ENCODE data around the gene COL18A1.

Gene COL18A1

GRCh38 chr21:45475797-45476570 lies 71.0 kb downstream of the COL18A1 start:
- no peak for TF ChIP-seq CTCF (IDR thresholded peaks at IDR 0.05; ENCODE audit: control extremely low read depth, extremely low read depth, low read depth, missing control alignments)
- ChIA-PET POLR2A (no interaction called here), CTCF (interaction anchor here (0.9 kb wide), 1 partner anchor 345 kb away, joined by 4 read pairs; no protein-coding TSS in a partner anchor)
- DNase-seq (ENCODE audit: extremely low spot score), result no peak

- ChIA-PET POLR2A (no interaction called here), CTCF (interaction anchor here (2.6 kb wide), 1 partner anchor 344 kb away, joined by 16 read pairs; no protein-coding TSS in a partner anchor)
- DNase-seq (ENCODE audit: extremely low spot score), result no peak
- no peak for TF ChIP-seq CTCF (IDR thresholded peaks at IDR 0.05; ENCODE audit: control extremely low read depth, extremely low read depth, low read depth, missing control alignments)
Observed at GRCh38 chr21:45476582-45476981, 71.6 kb downstream of the COL18A1 start.

GRCh38 chr21:45477176-45478114 lies 72.5 kb downstream of the COL18A1 start:
- POLR2A ChIA-PET, result no interaction called here
- DNase-seq (ENCODE audit: extremely low spot score), result no peak
- no peak for TF ChIP-seq CTCF (IDR thresholded peaks at IDR 0.05; ENCODE audit: control extremely low read depth, extremely low read depth, low read depth, missing control alignments)
- CTCF ChIA-PET, result interaction anchor here (1.2 to 2.6 kb wide), 6 partner anchors 9 to 343 kb away, joined by 3 to 16 read pairs (median 6); no protein-coding TSS in a partner anchor

- ChIA-PET CTCF (interaction anchor here (0.9 to 2.6 kb wide), 7 partner anchors 9 to 343 kb away, joined by 3 to 16 read pairs (median 5); no protein-coding TSS in a partner anchor), POLR2A (no interaction called here)
- DNase-seq (ENCODE audit: extremely low spot score), result peak; percentile 86
- peak; percentile 84 for TF ChIP-seq CTCF (IDR thresholded peaks at IDR 0.05; ENCODE audit: control extremely low read depth, extremely low read depth, low read depth, missing control alignments)
Observed at GRCh38 chr21:45478115-45478801, 73.3 kb downstream of the COL18A1 start.

- no peak for TF ChIP-seq CTCF (IDR thresholded peaks at IDR 0.05; ENCODE audit: control extremely low read depth, extremely low read depth, low read depth, missing control alignments)
- no peak for DNase-seq (ENCODE audit: extremely low spot score)
- ChIA-PET POLR2A (no interaction called here), CTCF (interaction anchor here (0.9 to 2.6 kb wide), 5 partner anchors 9 to 342 kb away, joined by 3 to 16 read pairs (median 6); no protein-coding TSS in a partner anchor)
Observed at GRCh38 chr21:45478816-45479669, 74.1 kb downstream of the COL18A1 start.

Data from GM10248 (cell line).